H1 (cell line): ENCODE results near the gene RPS3A. TPM values are rescaled to one million over a fixed set of nuclear protein-coding genes. Genes with fewer than 3 reads are reported as not detected.
"Not testable (repeated sequence)": the region's sequence is repeated elsewhere in the genome, so short reads cannot be mapped to it uniquely, and the experiment has no call there.

Experiments used
- CTCF ChIA-PET: fragments of 300-600 bp; sonication (Branson Sonifier 250); formaldehyde crosslinking; loops from one replicate; lab custom pipeline; 2021; ENCODE audit not compliant: partially characterized antibody; lab: Charles Lee
- POLR2A ChIA-PET: fragments of 300-600 bp; sonication (Branson Sonifier 250); formaldehyde crosslinking; loops from one replicate; lab custom pipeline; 2021; ENCODE audit warnings: inconsistent platforms; ENCODE audit not compliant: partially characterized antibody; lab: Charles Lee
- DNase-seq, 2 experiments: peaks; one replicate each; pipeline versions ENCODE4 v3.0.0 to v3.0.0-alpha.2; 2010 to 2022; ENCODE audit warnings: low spot score in 2 of 2, low read depth in 1 of 2, mixed read lengths in 1 of 2
- FAIRE-seq: peaks from 2 replicates; lab custom pipeline; 2011; peaks lifted over from hg19 to GRCh38; lab: Jason Lieb, UNC
- H2AFZ ChIP-seq: 2 replicates; pipeline ENCODE4 v1.8.1; 2012; ENCODE audit warnings: low read length, inconsistent platforms
- H2AK5ac ChIP-seq: 2 replicates; pipeline ENCODE4 v1.6.1; 2013; ENCODE audit warnings: low read depth, low read length
- H2BK120ac ChIP-seq: replicated peaks from 2 replicates; pipeline ENCODE3; 2013; ENCODE audit warnings: low read depth, low read length, inconsistent platforms
- H2BK12ac ChIP-seq: 2 replicates; pipeline ENCODE4 v1.6.1; 2013; ENCODE audit warnings: low read depth, low read length
- H2BK15ac ChIP-seq: 2 replicates; pipeline ENCODE4 v1.6.1; 2013; ENCODE audit warnings: low read length
- H2BK20ac ChIP-seq: 2 replicates; pipeline ENCODE4 v1.6.1; 2013; ENCODE audit warnings: low read length
- H2BK5ac ChIP-seq: 2 replicates; pipeline ENCODE4 v1.6.1; 2013; ENCODE audit warnings: low read depth, low read length
- H3K14ac ChIP-seq: 2 replicates; pipeline ENCODE4 v1.6.1; 2013; ENCODE audit warnings: inconsistent platforms; ENCODE audit not compliant: insufficient read length
- H3K18ac ChIP-seq: 2 replicates; pipeline ENCODE4 v1.6.1; 2013; ENCODE audit warnings: low read length; ENCODE audit errors: extremely low read depth
- H3K23ac ChIP-seq: 2 replicates; pipeline ENCODE4 v1.6.1; 2013; ENCODE audit warnings: inconsistent platforms; ENCODE audit not compliant: insufficient read length
- H3K23me2 ChIP-seq: 2 replicates; pipeline ENCODE4 v1.6.1; 2013; ENCODE audit warnings: low read depth, low read length
- H3K27ac ChIP-seq: 2 replicates; pipeline ENCODE4 v1.6.1; 2011; ENCODE audit warnings: low read depth, low read length, inconsistent platforms
- H3K27me3 ChIP-seq, 4 experiments: replicated peaks in 1 of 4; 1 replicate in 1 of 4; 2 replicates in 3 of 4; pipeline versions ENCODE4 v1.6.1 to v1.8.1; 2011 to 2013; ENCODE audit warnings: low read length in 3 of 4, mild to moderate bottlenecking in 3 of 4, inconsistent platforms in 2 of 4, mixed read lengths in 2 of 4, moderate library complexity in 1 of 4; ENCODE audit not compliant: control insufficient read depth in 3 of 4, insufficient read depth in 3 of 4; ENCODE audit errors: extremely low read depth in 1 of 4
- H3K36me3 ChIP-seq, 4 experiments: 2 replicates each; pipeline versions ENCODE4 v1.6.1 to v1.8.1; 2011 to 2013; ENCODE audit warnings: mild to moderate bottlenecking in 4 of 4, low read length in 3 of 4, moderate library complexity in 2 of 4, control low read depth in 1 of 4, inconsistent platforms in 1 of 4; ENCODE audit not compliant: insufficient read depth in 4 of 4, control insufficient read depth in 2 of 4
- H3K4ac ChIP-seq: replicated peaks from 2 replicates; pipeline ENCODE3; 2013; ENCODE audit warnings: low read length, low read depth, mixed read lengths, inconsistent platforms; ENCODE audit not compliant: insufficient read length
- H3K4me1 ChIP-seq, 4 experiments: replicated peaks in 1 of 4; 1 replicate in 1 of 4; 2 replicates in 3 of 4; pipeline versions ENCODE4 v1.6.1 to v1.8.1; 2011 to 2013; ENCODE audit warnings: low read length in 3 of 4, inconsistent platforms in 2 of 4, mixed read lengths in 1 of 4; ENCODE audit not compliant: insufficient read depth in 4 of 4, control insufficient read depth in 3 of 4
- H3K4me2 ChIP-seq, 2 experiments: 2 replicates each; pipeline versions ENCODE4 v1.6.1 to v1.8.1; 2011 to 2013; ENCODE audit warnings: low read depth in 2 of 2, low read length in 2 of 2, control low read depth in 1 of 2, inconsistent platforms in 1 of 2, mild to moderate bottlenecking in 1 of 2; ENCODE audit not compliant: insufficient read depth in 1 of 2
- H3K4me3 ChIP-seq, 4 experiments: fragments of 200-600, 300-600 bp in 1 of 4; sonication (generic), shearing (Covaris generic), sonication (Bioruptor Twin) in 1 of 4; 2 replicates each; pipeline versions ENCODE4 v1.5.1 to v1.8.1; 2011 to 2016; ENCODE audit warnings: low read length in 4 of 4, low read depth in 3 of 4, control low read depth in 2 of 4, inconsistent platforms in 2 of 4, mild to moderate bottlenecking in 2 of 4, mixed read lengths in 1 of 4, moderate library complexity in 1 of 4; ENCODE audit not compliant: insufficient read depth in 2 of 4; ENCODE audit errors: extremely low read depth in 1 of 4
- H3K56ac ChIP-seq: replicated peaks from 2 replicates; pipeline ENCODE3; 2013; ENCODE audit warnings: low read depth, mild to moderate bottlenecking, mixed read lengths, low read length, inconsistent platforms; ENCODE audit not compliant: insufficient read length
- H3K79me1 ChIP-seq: 2 replicates; pipeline ENCODE4 v1.6.1; 2013; ENCODE audit warnings: low read depth, low read length, control low read depth
- H3K79me2 ChIP-seq, 2 experiments: 2 replicates each; pipeline versions ENCODE4 v1.6.1 to v1.8.1; 2012 to 2013; ENCODE audit warnings: low read length in 2 of 2, mild to moderate bottlenecking in 2 of 2, inconsistent platforms in 1 of 2; ENCODE audit not compliant: insufficient read depth in 2 of 2, control insufficient read depth in 1 of 2
- H3K9ac ChIP-seq, 4 experiments: replicated peaks in 1 of 4; 1 replicate in 1 of 4; 2 replicates in 3 of 4; pipeline versions ENCODE4 v1.6.1 to v1.8.1; 2011 to 2013; ENCODE audit warnings: low read depth in 3 of 4, low read length in 3 of 4, control low read depth in 2 of 4, mild to moderate bottlenecking in 2 of 4, moderate library complexity in 2 of 4, inconsistent platforms in 1 of 4; ENCODE audit errors: extremely low read depth in 1 of 4
- H3K9me3 ChIP-seq, 2 experiments: 2 replicates each; pipeline versions ENCODE4 v1.6.1 to v1.8.1; 2012 to 2013; ENCODE audit warnings: mild to moderate bottlenecking in 2 of 2, moderate library complexity in 2 of 2, control low read depth in 1 of 2, inconsistent platforms in 1 of 2, low read depth in 1 of 2, low read length in 1 of 2, mixed read lengths in 1 of 2; ENCODE audit not compliant: insufficient read depth in 2 of 2
- H4K20me1 ChIP-seq, 2 experiments: replicated peaks in 1 of 2; 2 replicates each; pipeline versions ENCODE3 to v1.8.1; 2011 to 2013; ENCODE audit warnings: inconsistent platforms in 2 of 2, low read length in 2 of 2, mild to moderate bottlenecking in 1 of 2; ENCODE audit not compliant: insufficient read depth in 2 of 2, control insufficient read depth in 1 of 2
- H4K5ac ChIP-seq: 2 replicates; pipeline ENCODE4 v1.6.1; 2013; ENCODE audit warnings: low read length, low read depth, mixed read lengths, inconsistent platforms; ENCODE audit not compliant: insufficient read length
- H4K8ac ChIP-seq: 2 replicates; pipeline ENCODE4 v1.8.0; 2013; ENCODE audit warnings: mild to moderate bottlenecking, moderate library complexity, low read length, inconsistent platforms; ENCODE audit not compliant: insufficient read depth; ENCODE audit errors: extremely low read depth
- H4K91ac ChIP-seq: replicated peaks from 2 replicates; pipeline ENCODE3; 2013; ENCODE audit warnings: low read length, mixed read lengths, inconsistent platforms; ENCODE audit not compliant: insufficient read length
- WGBS, 2 experiments: shearing (Covaris generic) in 1 of 2; methylation state at CpG; one replicate each; pipeline versions ENCODE4 v1.1.6 to v1.1.7; 2013 to 2015; ENCODE audit warnings: low lambda C conversion rate in 2 of 2, mixed read lengths in 2 of 2, inconsistent platforms in 1 of 2, low coverage in 1 of 2, missing lambda C conversion rate in 1 of 2; ENCODE audit not compliant: insufficient replicate concordance in 2 of 2, insufficient coverage in 1 of 2, insufficient read length in 1 of 2; ENCODE audit errors: extremely low coverage in 1 of 2, missing lambda C conversion rate in 1 of 2; 5-methylcytosine and 5-hydroxymethylcytosine counted together
- polyA plus RNA-seq, 7 experiments: library from polyadenylated mRNA; depleted of rRNA in 3 of 7; stranded (reverse) in 5 of 7; unstranded in 2 of 7; fragments of >200 nt in 5 of 7; fragments of 200-250 nt in 2 of 7; gene quantifications; 1 replicate in 5 of 7; 2 replicates in 1 of 7; 4 replicates in 1 of 7; pipeline versions ENCODE4 v1.2.1 to v1.2.3, GENCODE V29; 2011 to 2013; ENCODE audit warnings: missing spikeins in 2 of 7, mixed read lengths in 2 of 7
- total RNA-seq: library from RNA; stranded (reverse); fragmentation: NEBNext Ultra II Directional; extraction: Animal tissue kit (Norgen Biotek cat#: 25700); gene quantifications from 2 replicates; pipeline ENCODE4 v1.2.1, GENCODE V29; 2021

The RPS3A gene
- total and polyA plus RNA-seq, 2 of the 8 experiments (the other 6 are each of a cell fraction or from before 2014, with no cell fraction given), result 2,162 to 2,822 TPM

GRCh38 chr4:151136048-151136447 is 36.6 kb downstream of the RPS3A start:
- peaks cover 0 to 14% (median 4%) of the 10 kb centered on the region in 4 experiments; a peak in 4 of 8 replicates for H3K36me3 ChIP-seq
- DNase-seq, H2BK12ac ChIP-seq, H2BK15ac ChIP-seq, H2AK5ac ChIP-seq, H3K4ac ChIP-seq, H3K4me3 ChIP-seq, H3K4me1 ChIP-seq, H2BK5ac ChIP-seq, H2BK120ac ChIP-seq, H3K14ac ChIP-seq, H3K27ac ChIP-seq, H3K9ac ChIP-seq, H3K4me2 ChIP-seq, H2BK20ac ChIP-seq, H4K5ac ChIP-seq, H4K20me1 ChIP-seq, FAIRE-seq, H3K79me1 ChIP-seq, H3K23ac ChIP-seq, H3K79me2 ChIP-seq, H4K91ac ChIP-seq, H4K8ac ChIP-seq, H3K18ac ChIP-seq, POLR2A ChIA-PET, H3K27me3 ChIP-seq, H3K56ac ChIP-seq, H2AFZ ChIP-seq, H3K23me2 ChIP-seq, H3K9me3 ChIP-seq: not testable (repeated sequence)
- CTCF ChIA-PET, result interaction anchor here (2.1 kb wide), 1 partner anchor 19 kb away, joined by 8 read pairs; no protein-coding TSS in a partner anchor
- WGBS, 2 experiments, result 89% methylated on average over 3 of the region's 3 CpGs; no CpG with 5 or more reads in 1 of the 2 experiments
